PC-3 (cell line): ENCODE measurements around the gene SLC5A5.

ENCODE experiments used
- CTCF ChIP-seq: fragments of 300-600 bp; sonication (generic); conservative IDR thresholded peaks from 2 replicates; pipeline ENCODE4 v1.5.1; 2017; ENCODE audit warnings: antibody characterized with exemption, low read depth, mild to moderate bottlenecking, low read length
- EZH2 ChIP-seq: fragments of 300-600 bp; sonication (generic); IDR thresholded peaks from one replicate; pipeline ENCODE4 v1.6.1; 2017; ENCODE audit warnings: antibody characterized with exemption, mild to moderate bottlenecking, low read length; ENCODE audit not compliant: unreplicated experiment

DNA sequence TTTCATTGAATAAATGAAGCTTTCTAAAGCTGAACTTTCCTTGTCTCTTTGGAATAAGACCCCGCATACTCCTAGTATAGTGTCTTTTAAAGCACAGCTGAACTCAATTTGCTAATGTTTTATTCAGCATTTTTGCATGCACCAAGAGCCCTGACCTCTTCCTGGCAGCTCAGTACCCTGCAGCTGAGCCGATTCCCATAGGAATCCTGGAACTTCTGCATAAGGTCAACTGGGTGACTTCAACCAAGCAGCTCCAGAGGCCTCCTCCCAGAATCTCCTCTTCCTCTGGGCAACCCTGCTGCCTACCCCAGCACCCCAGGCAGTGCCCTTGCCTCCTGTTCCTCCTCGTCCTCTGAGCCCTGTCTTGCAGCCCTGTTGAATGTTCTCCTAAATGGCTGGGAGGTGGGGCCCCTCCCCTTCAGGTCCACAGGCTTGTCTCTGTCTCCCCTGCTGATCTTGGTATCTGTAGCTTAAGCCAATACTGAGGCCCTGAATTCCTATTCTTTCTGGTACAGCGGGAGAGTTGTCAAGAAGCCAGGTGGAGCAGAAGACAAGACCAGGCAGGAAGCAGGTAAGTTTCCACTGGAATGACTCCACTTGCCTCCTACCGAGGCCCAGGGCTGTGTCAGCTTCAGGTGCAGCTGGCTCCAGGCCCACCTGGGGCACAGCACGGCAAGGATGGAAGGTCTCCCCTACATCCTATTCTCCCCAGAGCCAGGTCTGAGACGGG, 37.4 kb downstream of the SLC5A5 start:
- TF ChIP-seq EZH2 = no peak
- TF ChIP-seq CTCF = no peak
